Measurements from ENCODE around the gene EVA1C.

EVA1C gene

DNA sequence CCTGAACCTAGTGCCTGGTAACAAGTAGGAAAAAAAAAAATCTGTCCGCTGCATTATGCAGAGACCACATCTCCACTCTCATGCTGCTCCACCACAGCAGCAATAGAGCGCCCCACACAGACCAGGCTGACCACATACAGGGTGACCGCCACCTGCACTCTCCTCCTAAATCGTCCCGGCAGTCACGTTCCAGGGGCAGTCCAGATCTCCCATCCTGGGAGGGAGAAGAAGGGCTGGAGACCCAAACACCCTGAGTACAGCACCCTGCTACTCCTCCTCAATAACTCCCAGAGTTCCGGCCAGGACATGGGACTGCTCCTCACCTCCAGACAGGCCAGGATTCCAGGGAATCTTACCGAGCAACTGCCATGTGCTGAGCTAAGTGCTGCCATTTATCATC, 35.0 kb upstream of the EVA1C start:
- TF ChIP-seq TAF1 (IDR thresholded peaks at IDR 0.05; ENCODE audit: borderline replicate concordance, insufficient read depth, low read length) (no peak), FOXP2 (optimal IDR thresholded peaks at IDR 0.05; ENCODE audit: borderline replicate concordance, extremely low read depth, extremely low read length, insufficient read depth) (no peak), POLR2AphosphoS5 (IDR thresholded peaks at IDR 0.05; ENCODE audit: low read depth, low read length) (no peak), SIN3A (IDR thresholded peaks at IDR 0.05; ENCODE audit: borderline replicate concordance, insufficient read depth, low read length) (no peak)
- TF ChIP-seq, protein P1, sequence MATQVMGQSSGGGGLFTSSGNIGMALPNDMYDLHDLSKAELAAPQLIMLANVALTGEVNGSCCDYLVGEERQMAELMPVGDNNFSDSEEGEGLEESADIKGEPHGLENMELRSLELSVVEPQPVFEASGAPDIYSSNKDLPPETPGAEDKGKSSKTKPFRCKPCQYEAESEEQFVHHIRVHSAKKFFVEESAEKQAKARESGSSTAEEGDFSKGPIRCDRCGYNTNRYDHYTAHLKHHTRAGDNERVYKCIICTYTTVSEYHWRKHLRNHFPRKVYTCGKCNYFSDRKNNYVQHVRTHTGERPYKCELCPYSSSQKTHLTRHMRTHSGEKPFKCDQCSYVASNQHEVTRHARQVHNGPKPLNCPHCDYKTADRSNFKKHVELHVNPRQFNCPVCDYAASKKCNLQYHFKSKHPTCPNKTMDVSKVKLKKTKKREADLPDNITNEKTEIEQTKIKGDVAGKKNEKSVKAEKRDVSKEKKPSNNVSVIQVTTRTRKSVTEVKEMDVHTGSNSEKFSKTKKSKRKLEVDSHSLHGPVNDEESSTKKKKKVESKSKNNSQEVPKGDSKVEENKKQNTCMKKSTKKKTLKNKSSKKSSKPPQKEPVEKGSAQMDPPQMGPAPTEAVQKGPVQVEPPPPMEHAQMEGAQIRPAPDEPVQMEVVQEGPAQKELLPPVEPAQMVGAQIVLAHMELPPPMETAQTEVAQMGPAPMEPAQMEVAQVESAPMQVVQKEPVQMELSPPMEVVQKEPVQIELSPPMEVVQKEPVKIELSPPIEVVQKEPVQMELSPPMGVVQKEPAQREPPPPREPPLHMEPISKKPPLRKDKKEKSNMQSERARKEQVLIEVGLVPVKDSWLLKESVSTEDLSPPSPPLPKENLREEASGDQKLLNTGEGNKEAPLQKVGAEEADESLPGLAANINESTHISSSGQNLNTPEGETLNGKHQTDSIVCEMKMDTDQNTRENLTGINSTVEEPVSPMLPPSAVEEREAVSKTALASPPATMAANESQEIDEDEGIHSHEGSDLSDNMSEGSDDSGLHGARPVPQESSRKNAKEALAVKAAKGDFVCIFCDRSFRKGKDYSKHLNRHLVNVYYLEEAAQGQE (IDR thresholded peaks at IDR 0.05; ENCODE audit: insufficient read depth in 1 of 2, low read depth in 2 of 2, low read length in 2 of 2), result no peak

DNA sequence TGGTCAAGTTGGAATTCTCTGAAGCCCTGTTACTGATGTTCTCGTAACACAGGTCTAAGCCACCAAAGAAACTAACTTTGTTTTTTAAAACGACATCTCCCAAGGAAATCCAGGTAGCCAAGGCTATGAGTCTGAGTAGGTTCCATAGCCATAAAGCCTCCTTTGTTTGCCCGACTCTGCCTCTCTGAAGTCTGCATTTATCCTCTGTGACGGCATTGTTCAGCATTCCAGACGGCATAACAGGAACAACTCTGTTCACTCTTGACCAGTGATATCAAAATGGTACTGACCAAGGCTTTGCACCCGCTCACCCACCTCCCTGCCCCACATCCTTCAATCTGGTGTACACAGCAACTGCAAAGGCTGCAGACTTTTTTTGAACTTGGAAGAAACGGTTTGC, 34.5 kb upstream of the EVA1C start:
- no peak for TF ChIP-seq POLR2AphosphoS5 (IDR thresholded peaks at IDR 0.05; ENCODE audit: low read depth, low read length)
- no peak for TF ChIP-seq TAF1 (IDR thresholded peaks at IDR 0.05; ENCODE audit: borderline replicate concordance, insufficient read depth, low read length)
- TF ChIP-seq SIN3A (IDR thresholded peaks at IDR 0.05; ENCODE audit: borderline replicate concordance, insufficient read depth, low read length), result no peak
- TF ChIP-seq FOXP2 (optimal IDR thresholded peaks at IDR 0.05; ENCODE audit: borderline replicate concordance, extremely low read depth, extremely low read length, insufficient read depth), result no peak
- TF ChIP-seq, protein P1 (IDR thresholded peaks at IDR 0.05; ENCODE audit: insufficient read depth in 1 of 2, low read depth in 2 of 2, low read length in 2 of 2), result no peak

DNA sequence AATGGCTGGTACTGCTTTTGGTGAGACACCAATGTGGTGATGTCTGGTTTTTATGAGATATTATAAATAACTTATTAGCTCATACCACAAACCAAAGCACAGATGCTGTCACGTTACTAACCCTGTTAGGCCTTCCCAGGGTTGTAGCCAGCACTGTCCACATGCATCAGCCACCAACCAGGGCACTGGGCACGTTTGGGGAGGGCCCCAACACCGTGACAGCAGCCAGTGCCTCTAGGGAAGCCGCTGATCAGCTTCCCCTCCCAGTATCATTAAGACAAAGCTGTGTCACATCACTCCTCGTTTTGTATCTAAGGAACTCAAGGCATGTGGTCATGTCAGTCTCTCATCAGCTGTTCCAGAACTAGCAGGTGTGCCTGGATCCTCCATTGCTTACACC, 33.5 kb upstream of the EVA1C start:
- TF ChIP-seq POLR2AphosphoS5 (IDR thresholded peaks at IDR 0.05; ENCODE audit: low read depth, low read length), result no peak
- TF ChIP-seq FOXP2 (optimal IDR thresholded peaks at IDR 0.05; ENCODE audit: borderline replicate concordance, extremely low read depth, extremely low read length, insufficient read depth), result no peak
- TF ChIP-seq TAF1 (IDR thresholded peaks at IDR 0.05; ENCODE audit: borderline replicate concordance, insufficient read depth, low read length), result no peak
- TF ChIP-seq SIN3A (IDR thresholded peaks at IDR 0.05; ENCODE audit: borderline replicate concordance, insufficient read depth, low read length), result no peak
- TF ChIP-seq, protein P1 (IDR thresholded peaks at IDR 0.05; ENCODE audit: insufficient read depth in 1 of 2, low read depth in 2 of 2, low read length in 2 of 2), result no peak

DNA sequence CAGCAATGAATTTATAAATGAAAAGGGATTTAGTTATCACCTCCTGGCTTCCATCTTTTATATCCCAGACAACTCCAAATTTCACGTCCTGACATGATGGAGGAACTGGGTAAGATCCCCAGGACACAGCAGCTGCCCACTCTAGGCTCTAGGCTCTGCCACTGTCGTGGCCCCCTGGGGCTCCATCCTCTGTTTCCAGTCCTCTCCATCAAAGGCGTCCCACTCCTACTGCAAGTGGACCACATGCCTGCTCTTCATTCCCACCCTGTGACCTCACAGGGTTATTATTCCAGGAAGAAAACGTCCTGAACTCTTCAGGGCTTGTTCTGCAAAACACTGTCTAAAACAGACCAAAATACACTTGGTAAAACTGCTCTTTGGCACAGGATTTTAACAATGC, 31.6 kb upstream of the EVA1C start:
- TF ChIP-seq TAF1 (IDR thresholded peaks at IDR 0.05; ENCODE audit: borderline replicate concordance, insufficient read depth, low read length) (no peak), POLR2AphosphoS5 (IDR thresholded peaks at IDR 0.05; ENCODE audit: low read depth, low read length) (no peak), FOXP2 (optimal IDR thresholded peaks at IDR 0.05; ENCODE audit: borderline replicate concordance, extremely low read depth, extremely low read length, insufficient read depth) (no peak), SIN3A (IDR thresholded peaks at IDR 0.05; ENCODE audit: borderline replicate concordance, insufficient read depth, low read length) (no peak)
- TF ChIP-seq, protein P1 (IDR thresholded peaks at IDR 0.05; ENCODE audit: insufficient read depth in 1 of 2, low read depth in 2 of 2, low read length in 2 of 2), result no peak

DNA sequence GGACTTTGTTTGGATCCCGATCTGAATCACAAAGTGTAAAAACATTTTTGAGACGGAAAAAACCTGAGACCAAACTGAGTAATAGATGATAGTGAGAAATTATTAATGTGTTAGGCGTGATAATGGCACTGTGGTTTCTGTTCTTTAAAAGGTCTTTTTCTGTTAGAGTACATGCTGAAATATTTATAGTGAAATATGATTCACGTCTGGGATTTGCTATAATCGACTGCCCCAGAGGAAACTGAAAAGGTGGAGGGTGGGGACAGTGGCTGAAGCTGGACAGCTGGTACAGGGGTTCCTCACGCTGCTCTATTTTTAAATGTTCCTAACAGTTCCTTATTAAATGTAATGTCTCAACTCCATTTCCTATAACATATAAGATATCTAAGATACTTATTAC, 30.9 kb upstream of the EVA1C start:
- TF ChIP-seq SIN3A (IDR thresholded peaks at IDR 0.05; ENCODE audit: borderline replicate concordance, insufficient read depth, low read length) (no peak), POLR2AphosphoS5 (IDR thresholded peaks at IDR 0.05; ENCODE audit: low read depth, low read length) (no peak), TAF1 (IDR thresholded peaks at IDR 0.05; ENCODE audit: borderline replicate concordance, insufficient read depth, low read length) (no peak), FOXP2 (optimal IDR thresholded peaks at IDR 0.05; ENCODE audit: borderline replicate concordance, extremely low read depth, extremely low read length, insufficient read depth) (no peak)
- TF ChIP-seq, protein P1 (IDR thresholded peaks at IDR 0.05; ENCODE audit: insufficient read depth in 1 of 2, low read depth in 2 of 2, low read length in 2 of 2), result no peak

Measured in PFSK-1 (cell line).